HepG2 (cell line): ENCODE data around the gene KLHL33. TPM values are rescaled to one million over a fixed set of nuclear protein-coding genes. Genes with fewer than 3 reads are reported as not detected.

ENCODE experiments used
- AGO2 ChIP-seq: fragments of 200-400 bp; formaldehyde crosslinking; optimal IDR thresholded peaks from 2 replicates; pipeline ENCODE3; 2017; ENCODE audit warnings: mild to moderate bottlenecking, low read depth, low read length, moderate library complexity
- HNRNPH1 ChIP-seq: fragments of 200-400 bp; formaldehyde crosslinking; optimal IDR thresholded peaks from 2 replicates; pipeline ENCODE3; 2017; ENCODE audit warnings: mild to moderate bottlenecking, low read depth, low read length
- KDM6A ChIP-seq: IDR thresholded peaks from 2 replicates; pipeline ENCODE4 v1.6.1; 2016; ENCODE audit warnings: low read depth
- PLRG1 ChIP-seq: fragments of 450-650 bp; conservative IDR thresholded peaks from 2 replicates; pipeline ENCODE4 v1.6.1; 2016
- RFX3 ChIP-seq: IDR thresholded peaks from 2 replicates; pipeline ENCODE4 v1.6.1; 2016; ENCODE audit warnings: missing biosample characterization, missing genetic modification reagents
- SMAD1 ChIP-seq: sonication (generic); formaldehyde crosslinking; IDR thresholded peaks from 2 replicates; pipeline ENCODE4 v1.4.0; 2020; ENCODE audit warnings: missing genetic modification reagents, low read depth, mild to moderate bottlenecking, borderline replicate concordance
- SOX5 ChIP-seq: IDR thresholded peaks from 2 replicates; pipeline ENCODE4 v1.6.1; 2016; ENCODE audit warnings: borderline replicate concordance
- ZFP82 ChIP-seq: sonication (generic); formaldehyde crosslinking; IDR thresholded peaks from 2 replicates; pipeline ENCODE4 v1.5.1; 2020; ENCODE audit warnings: mild to moderate bottlenecking, missing genetic modification reagents, borderline replicate concordance
- ZNF253 ChIP-seq: sonication (generic); formaldehyde crosslinking; IDR thresholded peaks from 2 replicates; pipeline ENCODE4 v1.8.0; 2022; ENCODE audit warnings: mild to moderate bottlenecking, missing genetic modification reagents, borderline replicate concordance
- ZNF264 ChIP-seq: sonication (generic); formaldehyde crosslinking; IDR thresholded peaks from 2 replicates; pipeline ENCODE4 v1.4.0; 2020; ENCODE audit warnings: missing genetic modification reagents
- ZNF292 ChIP-seq: sonication (generic); formaldehyde crosslinking; IDR thresholded peaks from 2 replicates; pipeline ENCODE4 v1.8.1; 2022; ENCODE audit warnings: mild to moderate bottlenecking, low read depth, missing genetic modification reagents, borderline replicate concordance
- ZNF333 ChIP-seq: sonication (generic); formaldehyde crosslinking; IDR thresholded peaks from 2 replicates; pipeline ENCODE4 v1.4.0; 2020; ENCODE audit warnings: mild to moderate bottlenecking, missing genetic modification reagents, borderline replicate concordance
- ZNF552 ChIP-seq: sonication (generic); formaldehyde crosslinking; IDR thresholded peaks from 2 replicates; pipeline ENCODE4 v1.9.0; 2022; ENCODE audit warnings: missing genetic modification reagents, mild to moderate bottlenecking, borderline replicate concordance
- ZNF558 ChIP-seq: sonication (generic); formaldehyde crosslinking; IDR thresholded peaks from 2 replicates; pipeline ENCODE4 v1.9.0; 2022; ENCODE audit warnings: mild to moderate bottlenecking, missing genetic modification reagents, borderline replicate concordance
- ZNF589 ChIP-seq: sonication (generic); formaldehyde crosslinking; conservative IDR thresholded peaks from 2 replicates; pipeline ENCODE4 v1.8.0; 2022; ENCODE audit warnings: mild to moderate bottlenecking, moderate library complexity, missing genetic modification reagents
- polyA plus RNA-seq, 8 experiments: library from polyadenylated mRNA; depleted of rRNA in 3 of 8; stranded (reverse) in 7 of 8; unstranded in 1 of 8; fragments of >200 nt; fragmentation: Illumina TruSeq in 4 of 8; extraction: Trizol in 4 of 8; gene quantifications; 2 replicates each; pipeline versions ENCODE4 v1.2.1 to v1.2.3, GENCODE V29; 2011 to 2016; ENCODE audit warnings: low read depth in 4 of 8, missing spikeins in 1 of 8, mixed read lengths in 1 of 8; ENCODE audit not compliant: insufficient read depth in 1 of 8
- total RNA-seq, 5 experiments: library from RNA; depleted of rRNA; stranded (reverse); fragments of >200 nt; fragmentation: Illumina TruSeq; extraction: Trizol; gene quantifications; 2 replicates each; pipeline ENCODE4 v1.2.3, GENCODE V29; 2016; ENCODE audit warnings: low read depth in 1 of 5
- TF ChIP-seq, protein P1 (sequence below), 2 experiments: fragments of 450-650 bp in 1 of 2; sonication (generic) in 1 of 2; formaldehyde crosslinking in 1 of 2; IDR thresholded peaks; 2 replicates each; pipeline versions ENCODE4 v1.6.1 to v1.8.0; 2016 to 2022; ENCODE audit warnings: antibody characterized with exemption in 1 of 2, mild to moderate bottlenecking in 1 of 2, missing genetic modification reagents in 1 of 2
- TF ChIP-seq, protein P2 (sequence below), 2 experiments: sonication (generic) in 1 of 2; formaldehyde crosslinking in 1 of 2; IDR thresholded peaks; 2 replicates each; pipeline versions ENCODE4 v1.5.1 to v1.6.1; 2011 to 2020; ENCODE audit warnings: borderline replicate concordance in 1 of 2, low read depth in 1 of 2, low read length in 1 of 2, mild to moderate bottlenecking in 1 of 2, missing genetic modification reagents in 1 of 2, moderate library complexity in 1 of 2

KLHL33 gene
- total and polyA plus RNA-seq, 2 of the 13 experiments (the other 11 are each of a cell fraction or from before 2014, with no cell fraction given) = not detected

- TF ChIP-seq, protein P1, sequence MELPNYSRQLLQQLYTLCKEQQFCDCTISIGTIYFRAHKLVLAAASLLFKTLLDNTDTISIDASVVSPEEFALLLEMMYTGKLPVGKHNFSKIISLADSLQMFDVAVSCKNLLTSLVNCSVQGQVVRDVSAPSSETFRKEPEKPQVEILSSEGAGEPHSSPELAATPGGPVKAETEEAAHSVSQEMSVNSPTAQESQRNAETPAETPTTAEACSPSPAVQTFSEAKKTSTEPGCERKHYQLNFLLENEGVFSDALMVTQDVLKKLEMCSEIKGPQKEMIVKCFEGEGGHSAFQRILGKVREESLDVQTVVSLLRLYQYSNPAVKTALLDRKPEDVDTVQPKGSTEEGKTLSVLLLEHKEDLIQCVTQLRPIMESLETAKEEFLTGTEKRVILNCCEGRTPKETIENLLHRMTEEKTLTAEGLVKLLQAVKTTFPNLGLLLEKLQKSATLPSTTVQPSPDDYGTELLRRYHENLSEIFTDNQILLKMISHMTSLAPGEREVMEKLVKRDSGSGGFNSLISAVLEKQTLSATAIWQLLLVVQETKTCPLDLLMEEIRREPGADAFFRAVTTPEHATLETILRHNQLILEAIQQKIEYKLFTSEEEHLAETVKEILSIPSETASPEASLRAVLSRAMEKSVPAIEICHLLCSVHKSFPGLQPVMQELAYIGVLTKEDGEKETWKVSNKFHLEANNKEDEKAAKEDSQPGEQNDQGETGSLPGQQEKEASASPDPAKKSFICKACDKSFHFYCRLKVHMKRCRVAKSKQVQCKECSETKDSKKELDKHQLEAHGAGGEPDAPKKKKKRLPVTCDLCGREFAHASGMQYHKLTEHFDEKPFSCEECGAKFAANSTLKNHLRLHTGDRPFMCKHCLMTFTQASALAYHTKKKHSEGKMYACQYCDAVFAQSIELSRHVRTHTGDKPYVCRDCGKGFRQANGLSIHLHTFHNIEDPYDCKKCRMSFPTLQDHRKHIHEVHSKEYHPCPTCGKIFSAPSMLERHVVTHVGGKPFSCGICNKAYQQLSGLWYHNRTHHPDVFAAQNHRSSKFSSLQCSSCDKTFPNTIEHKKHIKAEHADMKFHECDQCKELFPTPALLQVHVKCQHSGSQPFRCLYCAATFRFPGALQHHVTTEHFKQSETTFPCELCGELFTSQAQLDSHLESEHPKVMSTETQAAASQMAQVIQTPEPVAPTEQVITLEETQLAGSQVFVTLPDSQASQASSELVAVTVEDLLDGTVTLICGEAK (IDR thresholded peaks at IDR 0.05) = no peak
- TF ChIP-seq, protein P1 (CRISPR knock-in tag; IDR thresholded peaks at IDR 0.05) = peak; percentile 67; the same call in 1 of the 2 replicates
- TF ChIP-seq SMAD1 (CRISPR knock-in tag) (peak; percentile 69; the same call in 1 of the 2 replicates), ZNF589 (CRISPR knock-in tag) (peak; percentile 64; the same call in 1 of the 2 replicates), ZNF253 (CRISPR knock-in tag) (no peak), ZNF333 (CRISPR knock-in tag) (0 out of 2 replicates have a peak, but pooled peaks have one; percentile 79), AGO2 (peak; percentile 60), ZNF264 (CRISPR knock-in tag) (no peak), SOX5 (CRISPR knock-in tag) (0 out of 2 replicates have a peak, but pooled peaks have one; percentile 41), KDM6A (no peak), ZFP82 (CRISPR knock-in tag) (peak; percentile 27), ZNF552 (CRISPR knock-in tag) (0 out of 2 replicates have a peak, but pooled peaks have one; percentile 87), RFX3 (CRISPR knock-in tag) (no peak; the same call in 1 of the 2 replicates), PLRG1 (no peak), ZNF292 (CRISPR knock-in tag) (0 out of 2 replicates have a peak, but pooled peaks have one; percentile 48), HNRNPH1 (no peak), ZNF558 (0 out of 2 replicates have a peak, but pooled peaks have one; percentile 65)
- TF ChIP-seq, protein P2, sequence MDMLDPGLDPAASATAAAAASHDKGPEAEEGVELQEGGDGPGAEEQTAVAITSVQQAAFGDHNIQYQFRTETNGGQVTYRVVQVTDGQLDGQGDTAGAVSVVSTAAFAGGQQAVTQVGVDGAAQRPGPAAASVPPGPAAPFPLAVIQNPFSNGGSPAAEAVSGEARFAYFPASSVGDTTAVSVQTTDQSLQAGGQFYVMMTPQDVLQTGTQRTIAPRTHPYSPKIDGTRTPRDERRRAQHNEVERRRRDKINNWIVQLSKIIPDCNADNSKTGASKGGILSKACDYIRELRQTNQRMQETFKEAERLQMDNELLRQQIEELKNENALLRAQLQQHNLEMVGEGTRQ (IDR thresholded peaks at IDR 0.05; ENCODE audit: low read depth, low read length) = peak; percentile 100
- TF ChIP-seq, protein P2 (CRISPR knock-in tag; IDR thresholded peaks at IDR 0.05; ENCODE audit: borderline replicate concordance) = peak; percentile 100
Measured at GRCh38 chr14:20454516-20455354, 18.8 kb upstream of the KLHL33 start, which contains the start of the genes APEX1 and OSGEP (continued).
